CD8-positive, alpha-beta memory T cell (primary cell): ENCODE data around the gene MYOCOS. TPM values are rescaled to one million over a fixed set of nuclear protein-coding genes. Genes with fewer than 3 reads are reported as not detected.
"Not testable (repeated sequence)": the region's sequence is repeated elsewhere in the genome, so short reads cannot be mapped to it uniquely, and the experiment has no call there.

ENCODE experiments used
- CTCF ChIA-PET: fragments of 350-600 bp; sonication (Branson Sonifier 250); formaldehyde crosslinking; loops from one replicate; lab custom pipeline; 2021; ENCODE audit warnings: antibody characterized with exemption; lab: Charles Lee
- POLR2A ChIA-PET: fragments of 350-600 bp; sonication (Branson Sonifier 250); formaldehyde crosslinking; loops from one replicate; lab custom pipeline; 2021; ENCODE audit warnings: antibody characterized with exemption; lab: Charles Lee
- DNase-seq, 5 donors: peaks; one replicate each; pipeline versions ENCODE4 v3.0.0 to v3.0.0-alpha.2; 2020 to 2022; ENCODE audit warnings: mixed read lengths in 1 of 5
- H3K27ac ChIP-seq: one replicate; pipeline ENCODE4 v1.7.0; 2013; ENCODE audit warnings: low read depth, mild to moderate bottlenecking, low read length, moderate library complexity
- H3K27me3 ChIP-seq: 2 replicates; pipeline ENCODE4 v1.7.0; 2013; ENCODE audit warnings: low read length, mild to moderate bottlenecking; ENCODE audit not compliant: insufficient read depth, poor library complexity, severe bottlenecking
- H3K36me3 ChIP-seq: 2 replicates; pipeline ENCODE4 v1.7.0; 2013; ENCODE audit warnings: mild to moderate bottlenecking, low read length, moderate library complexity; ENCODE audit not compliant: insufficient read depth
- H3K4me1 ChIP-seq: 2 replicates; pipeline ENCODE4 v1.7.0; 2013; ENCODE audit warnings: mild to moderate bottlenecking, low read length, moderate library complexity; ENCODE audit not compliant: insufficient read depth
- H3K4me3 ChIP-seq: 2 replicates; pipeline ENCODE4 v1.7.0; 2013; ENCODE audit warnings: mild to moderate bottlenecking, low read length
- H3K9me3 ChIP-seq: 2 replicates; pipeline ENCODE4 v1.7.0; 2013; ENCODE audit warnings: mild to moderate bottlenecking, low read length
- H3K27ac Mint-ChIP-seq, 8 donors: one replicate each; pipeline ENCODE4 v1.8.0; 2020 to 2021; ENCODE audit warnings: mixed read lengths in 8 of 8, mild to moderate bottlenecking in 6 of 8, inconsistent platforms in 3 of 8, moderate library complexity in 3 of 8
- H3K27me3 Mint-ChIP-seq, 2 donors: one replicate each; pipeline ENCODE4 v1.8.0; 2020 to 2021; ENCODE audit warnings: mixed read lengths in 2 of 2, mild to moderate bottlenecking in 1 of 2, moderate library complexity in 1 of 2
- H3K36me3 Mint-ChIP-seq, 3 donors: one replicate each; pipeline ENCODE4 v1.8.0; 2020 to 2021; ENCODE audit warnings: mixed read lengths in 3 of 3, inconsistent platforms in 1 of 3, mild to moderate bottlenecking in 1 of 3
- H3K4me1 Mint-ChIP-seq, 3 donors: one replicate each; pipeline ENCODE4 v1.8.0; 2020 to 2021; ENCODE audit warnings: mixed read lengths in 3 of 3, inconsistent platforms in 1 of 3, mild to moderate bottlenecking in 1 of 3
- H3K4me3 Mint-ChIP-seq, 7 donors: one replicate each; pipeline ENCODE4 v1.8.0; 2020 to 2021; ENCODE audit warnings: mixed read lengths in 7 of 7, mild to moderate bottlenecking in 6 of 7, moderate library complexity in 4 of 7, inconsistent platforms in 2 of 7
- H3K9me3 Mint-ChIP-seq, 5 donors: one replicate each; pipeline ENCODE4 v1.8.0; 2020 to 2022; ENCODE audit warnings: mixed read lengths in 5 of 5, mild to moderate bottlenecking in 3 of 5, moderate library complexity in 2 of 5, inconsistent platforms in 1 of 5
- polyA plus RNA-seq: library from polyadenylated mRNA; unstranded; fragments of 300-500 nt; fragmentation: Illumina TruSeq; gene quantifications from one replicate; pipeline ENCODE4 v1.2.3, GENCODE V29; 2021
- total RNA-seq, 2 experiments: library from RNA; stranded (reverse); gene quantifications; one replicate each; pipeline ENCODE4 v1.2.3, GENCODE V29; 2021

The MYOCOS gene
- total and polyA plus RNA-seq, 3 experiments from 2014 or later: not detected

DNA sequence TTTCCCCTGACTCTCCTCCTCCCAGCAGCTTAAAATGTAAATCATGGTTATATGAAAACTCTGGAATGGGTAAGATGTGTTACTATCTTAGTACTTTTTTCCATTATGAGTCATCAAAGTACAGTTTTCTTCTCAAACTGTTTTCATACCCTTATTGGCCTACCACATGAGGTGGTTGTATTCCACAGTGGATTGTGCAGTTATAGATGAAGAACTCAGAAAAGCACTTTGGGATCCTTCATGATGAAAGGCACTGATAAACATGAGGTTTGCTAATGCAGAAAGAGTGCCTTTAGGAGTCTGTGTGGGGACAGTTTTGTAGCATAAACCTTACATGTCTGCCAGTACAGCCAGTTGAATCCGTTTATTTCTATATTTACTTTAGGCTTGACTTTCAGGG lies 32.0 kb upstream of the MYOCOS start:
- ChIA-PET POLR2A (no interaction called here), CTCF (no interaction called here)

DNA sequence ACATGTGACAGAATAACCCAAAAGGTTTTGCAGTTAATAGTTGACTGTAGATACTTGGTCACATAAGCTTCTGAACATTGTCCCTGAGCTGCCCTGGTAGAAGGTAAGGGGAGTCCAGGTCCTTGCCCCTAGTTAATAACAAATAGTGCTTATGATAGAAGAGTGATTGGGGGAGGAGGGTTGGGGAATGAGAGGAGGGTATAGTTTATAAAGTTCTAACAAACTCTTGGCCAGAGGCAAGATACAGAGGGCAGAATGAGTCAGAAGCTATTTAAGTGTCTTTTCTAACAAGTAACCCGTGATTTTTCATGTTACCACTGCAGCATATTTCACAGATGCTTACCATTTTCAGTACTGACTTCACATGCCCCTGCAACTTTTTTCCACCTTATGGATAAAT lies 26.7 kb upstream of the MYOCOS start:
- Mint-ChIP-seq H3K4me3 (no peak overlapping the region), H3K9me3 (no peaks in the 10 kb centered on the region), H3K4me1 (no peaks in the 10 kb centered on the region), H3K36me3 (peaks cover 3 to 46% (median 23%) of the 10 kb centered on the region in 3 donors), H3K27ac (peak overlapping the region in 2 of 8 donors; percentile 19 to 27), H3K27me3 (no peaks in the 10 kb centered on the region)
- ChIA-PET CTCF (no interaction called here), POLR2A (no interaction called here)
- Histone ChIP-seq H3K4me3 (no peak overlapping the region), H3K9me3 (no peaks in the 10 kb centered on the region), H3K27me3 (no peaks in the 10 kb centered on the region), H3K27ac (no peak overlapping the region), H3K4me1 (no peaks in the 10 kb centered on the region), H3K36me3 (peaks cover 22% of the 10 kb centered on the region)
- no peak for DNase-seq

More for the DNA sequence above, 32.0 kb upstream of the MYOCOS start:
- Mint-ChIP-seq H3K9me3 (no peaks in the 10 kb centered on the region), H3K4me3 (no peak overlapping the region), H3K27me3 (no peaks in the 10 kb centered on the region), H3K4me1 (no peaks in the 10 kb centered on the region), H3K27ac (peak overlapping the region in 2 of 8 donors; percentile 22 to 84), H3K36me3 (peaks cover 11 to 87% (median 45%) of the 10 kb centered on the region in 3 donors)
- Histone ChIP-seq H3K27ac (no peak overlapping the region), H3K36me3 (peaks cover 61% of the 10 kb centered on the region), H3K27me3 (no peaks in the 10 kb centered on the region), H3K9me3 (no peaks in the 10 kb centered on the region), H3K4me1 (no peaks in the 10 kb centered on the region), H3K4me3 (no peak overlapping the region)
- DNase-seq: no peak

DNA sequence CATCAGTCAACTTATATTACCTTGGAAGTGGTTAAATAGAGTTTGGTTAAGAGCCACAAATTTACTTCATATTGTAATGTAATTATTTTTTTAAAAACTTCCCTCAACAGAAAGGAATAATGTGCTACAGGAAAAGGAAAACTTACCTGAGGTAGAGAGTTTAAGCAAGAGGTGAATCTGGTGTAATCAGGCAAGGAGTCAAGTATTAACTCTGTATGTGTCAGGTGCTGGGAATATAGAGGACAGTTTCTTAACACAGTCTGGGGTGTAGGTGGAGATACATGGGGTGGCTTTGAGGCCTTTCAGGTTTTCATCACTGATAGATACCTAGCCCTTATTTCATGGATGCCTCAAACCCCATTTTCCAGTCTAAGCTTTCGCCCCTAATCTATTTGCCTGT lies 25.9 kb upstream of the MYOCOS start:
- Mint-ChIP-seq H3K27ac (peak overlapping the region in 2 of 8 donors; percentile 14 to 44), H3K27me3 (no peaks in the 10 kb centered on the region), H3K36me3 (peaks cover 3 to 38% (median 18%) of the 10 kb centered on the region in 3 donors), H3K9me3 (peaks cover 0 to under 1% (median 0%) of the 10 kb centered on the region in 5 donors), H3K4me1 (peaks cover 0 to 1% (median 0%) of the 10 kb centered on the region in 3 donors), H3K4me3 (no peak overlapping the region)
- no peaks in the 10 kb centered on the region for H3K4me1 ChIP-seq
- H3K9me3 ChIP-seq: no peaks in the 10 kb centered on the region
- no peak overlapping the region for H3K27ac ChIP-seq
- ChIA-PET CTCF (no interaction called here), POLR2A (no interaction called here)
- no peak for DNase-seq
- no peaks in the 10 kb centered on the region for H3K27me3 ChIP-seq
- no peak overlapping the region for H3K4me3 ChIP-seq
- H3K36me3 ChIP-seq: peaks cover 15% of the 10 kb centered on the region

DNA sequence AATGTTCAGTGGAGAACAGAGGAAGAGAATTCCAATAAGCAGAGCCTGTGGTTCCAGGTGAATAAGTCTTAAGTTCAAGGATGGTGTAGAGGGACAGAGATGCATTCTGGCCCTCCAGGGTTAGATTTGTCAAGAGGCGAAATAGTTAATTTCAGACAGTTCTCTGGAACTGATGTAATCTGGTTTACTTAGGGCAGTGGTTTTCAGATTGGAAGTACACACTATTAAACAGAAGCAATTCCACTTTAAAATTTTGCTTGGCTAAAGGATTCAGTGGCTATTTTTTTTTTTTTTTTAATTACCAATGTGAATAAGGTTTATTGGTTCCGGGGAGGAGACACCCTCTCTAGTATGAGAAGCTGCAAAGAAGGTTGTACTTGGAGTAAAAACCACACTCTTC lies 25.3 kb upstream of the MYOCOS start:
- H3K4me3 Mint-ChIP-seq: no peak overlapping the region
- POLR2A ChIA-PET: no interaction called here
- H3K36me3 Mint-ChIP-seq: peaks cover 3 to 32% (median 13%) of the 10 kb centered on the region in 3 donors
- peaks cover 0 to 4% (median 0%) of the 10 kb centered on the region in 3 donors for H3K4me1 Mint-ChIP-seq
- no peak overlapping the region for H3K4me3 ChIP-seq
- H3K4me1 ChIP-seq: no peaks in the 10 kb centered on the region
- no peak overlapping the region for H3K27ac ChIP-seq
- H3K9me3 Mint-ChIP-seq: peaks cover 0 to 2% (median 0%) of the 10 kb centered on the region in 5 donors
- H3K27me3 ChIP-seq: no peaks in the 10 kb centered on the region
- CTCF ChIA-PET: no interaction called here
- no peak for DNase-seq
- H3K27ac Mint-ChIP-seq: peak overlapping the region in 1 of 8 donors; percentile 51
- H3K27me3 Mint-ChIP-seq: no peaks in the 10 kb centered on the region
- peaks cover 9% of the 10 kb centered on the region for H3K36me3 ChIP-seq
- H3K9me3 ChIP-seq: no peaks in the 10 kb centered on the region

DNA sequence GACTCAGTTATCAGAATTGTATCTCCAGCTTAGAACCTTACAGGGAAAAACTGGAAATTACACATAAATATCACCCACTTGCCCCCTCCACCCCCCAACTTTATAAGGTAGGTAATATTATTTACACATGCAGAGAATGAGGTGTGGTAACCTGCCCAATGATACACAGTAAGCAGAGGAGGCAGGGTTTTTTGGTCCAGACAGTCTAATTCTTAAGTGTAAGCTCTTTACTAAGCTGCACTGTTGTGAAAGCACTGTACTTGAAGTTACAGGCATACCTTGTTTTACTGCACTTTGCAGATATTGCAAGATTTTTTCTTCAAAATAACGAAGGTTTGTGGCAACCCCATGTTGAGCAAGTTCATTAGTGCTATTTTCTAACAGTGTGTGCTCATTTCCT lies 24.8 kb upstream of the MYOCOS start:
- CTCF ChIA-PET: no interaction called here
- peaks cover 0 to 4% (median 0%) of the 10 kb centered on the region in 3 donors for H3K4me1 Mint-ChIP-seq

DNA sequence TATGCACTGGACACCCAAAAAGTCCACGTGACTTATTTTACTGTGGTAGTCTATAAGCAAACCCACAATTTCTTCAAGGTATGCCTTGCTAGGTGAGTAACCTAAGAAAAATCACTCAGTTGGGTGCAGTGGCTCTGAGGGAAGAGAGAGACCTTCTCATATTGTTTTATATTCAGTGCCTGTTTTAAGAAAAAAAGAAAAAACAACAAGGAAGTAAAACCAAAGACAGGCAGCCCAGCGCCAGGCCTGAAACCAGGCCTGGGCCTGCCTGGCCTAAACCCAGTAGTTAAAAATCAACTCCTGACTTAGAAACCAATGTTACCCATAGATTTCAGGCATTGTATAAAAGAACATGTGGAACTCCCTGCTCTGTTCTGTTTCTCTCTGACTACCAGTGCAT lies 21.7 kb upstream of the MYOCOS start:
- DNase-seq, H3K27ac Mint-ChIP-seq, H3K9me3 Mint-ChIP-seq, H3K36me3 Mint-ChIP-seq, H3K4me1 Mint-ChIP-seq, H3K36me3 ChIP-seq, H3K4me3 Mint-ChIP-seq, H3K27ac ChIP-seq, CTCF ChIA-PET, H3K4me3 ChIP-seq, H3K27me3 ChIP-seq, H3K27me3 Mint-ChIP-seq, H3K9me3 ChIP-seq, H3K4me1 ChIP-seq, POLR2A ChIA-PET: not testable (repeated sequence)

More for the DNA sequence above, 24.8 kb upstream of the MYOCOS start:
- peaks cover 5% of the 10 kb centered on the region for H3K36me3 ChIP-seq
- no peaks in the 10 kb centered on the region for H3K4me1 ChIP-seq
- H3K27me3 Mint-ChIP-seq: no peaks in the 10 kb centered on the region
- no peak overlapping the region for H3K4me3 Mint-ChIP-seq
- no peaks in the 10 kb centered on the region for H3K27me3 ChIP-seq
- peak overlapping the region in 1 of 8 donors; percentile 7 for H3K27ac Mint-ChIP-seq
- no peak overlapping the region for H3K4me3 ChIP-seq
- peaks cover 0 to 2% (median 0%) of the 10 kb centered on the region in 5 donors for H3K9me3 Mint-ChIP-seq
- no peak overlapping the region for H3K27ac ChIP-seq
- peaks cover 3 to 27% (median 11%) of the 10 kb centered on the region in 3 donors for H3K36me3 Mint-ChIP-seq
- POLR2A ChIA-PET: no interaction called here
- no peak for DNase-seq
- H3K9me3 ChIP-seq: no peaks in the 10 kb centered on the region

DNA sequence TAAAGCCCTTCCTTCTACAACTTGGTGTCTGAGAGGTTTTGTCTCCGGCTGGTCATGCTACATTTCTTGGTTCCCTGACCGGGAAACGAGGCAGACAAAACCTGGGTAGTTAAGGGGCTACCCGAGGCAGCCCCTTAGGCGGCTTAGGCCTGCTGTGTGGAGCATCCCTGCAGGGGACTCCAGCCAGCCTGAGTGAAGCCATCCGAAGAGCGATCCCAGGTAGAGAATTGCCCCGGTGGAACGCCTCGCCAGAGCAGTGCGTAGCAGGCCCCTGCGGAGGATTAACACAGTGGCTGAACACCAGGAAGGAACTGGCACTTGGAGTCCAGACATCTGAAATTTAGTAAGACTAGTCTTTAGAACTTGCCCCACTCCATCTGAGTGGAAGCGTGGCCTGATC lies 21.2 kb upstream of the MYOCOS start:
- POLR2A ChIA-PET: no interaction called here
- Histone ChIP-seq H3K27ac (no peak overlapping the region), H3K36me3 (no peaks in the 10 kb centered on the region), H3K4me1 (no peaks in the 10 kb centered on the region), H3K27me3 (no peaks in the 10 kb centered on the region), H3K9me3 (no peaks in the 10 kb centered on the region), H3K4me3 (no peak overlapping the region)
- peaks cover 0 to 4% (median 0%) of the 10 kb centered on the region in 3 donors for H3K4me1 Mint-ChIP-seq
- H3K9me3 Mint-ChIP-seq: peaks cover 0 to 2% (median 0%) of the 10 kb centered on the region in 5 donors
- H3K27ac Mint-ChIP-seq: peak overlapping the region in 2 of 8 donors; percentile 45 to 74
- H3K4me3 Mint-ChIP-seq: no peak overlapping the region
- peaks cover 0 to 3% (median 2%) of the 10 kb centered on the region in 3 donors for H3K36me3 Mint-ChIP-seq
- no peaks in the 10 kb centered on the region for H3K27me3 Mint-ChIP-seq
- CTCF ChIA-PET: no interaction called here
- no peak for DNase-seq

DNA sequence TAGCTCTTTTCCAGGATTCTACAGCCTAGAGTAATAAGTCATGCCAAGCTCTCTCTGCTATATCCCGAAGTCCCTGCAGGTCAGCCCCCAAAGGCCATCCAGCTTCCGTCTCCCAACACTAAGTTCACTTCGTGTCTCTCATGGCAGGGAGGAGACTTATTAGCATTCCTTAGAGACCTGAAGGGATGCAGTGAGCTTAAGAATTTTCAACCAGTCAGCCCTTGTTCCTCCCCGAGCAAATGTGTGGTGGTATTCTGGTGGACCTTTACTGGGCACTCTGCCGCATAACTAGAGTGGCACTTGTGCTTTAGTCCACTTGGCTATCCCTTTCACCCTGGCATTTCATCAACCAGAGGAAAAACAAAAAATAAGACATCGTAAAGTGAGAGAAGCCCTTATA lies 19.0 kb upstream of the MYOCOS start:
- POLR2A ChIA-PET, H3K4me1 Mint-ChIP-seq, H3K36me3 ChIP-seq, H3K4me1 ChIP-seq, H3K27me3 Mint-ChIP-seq, H3K36me3 Mint-ChIP-seq, H3K4me3 Mint-ChIP-seq, H3K27ac ChIP-seq, H3K4me3 ChIP-seq, H3K9me3 Mint-ChIP-seq, DNase-seq, H3K27me3 ChIP-seq, H3K27ac Mint-ChIP-seq, CTCF ChIA-PET, H3K9me3 ChIP-seq: not testable (repeated sequence)
